PFSK-1 (cell line): ENCODE results near the gene MEGF11.

Experiments used
- POLR2AphosphoS5 ChIP-seq: IDR thresholded peaks from 2 replicates; pipeline ENCODE4 v1.6.1; 2012; ENCODE audit warnings: low read depth, mild to moderate bottlenecking, control low read depth, low read length, moderate library complexity
- REST ChIP-seq, 2 experiments: IDR thresholded peaks; 2 replicates each; pipeline versions ENCODE4 v1.6.1 to v1.8.0; 2011 to 2012; ENCODE audit warnings: low read depth in 2 of 2, low read length in 2 of 2, control low read depth in 1 of 2, inconsistent platforms in 1 of 2, mild to moderate bottlenecking in 1 of 2, moderate library complexity in 1 of 2; ENCODE audit not compliant: insufficient read depth in 1 of 2

GRCh38 chr15:66170716-66171115 lies 82.8 kb downstream of the MEGF11 start:
- TF ChIP-seq REST (IDR thresholded peaks at IDR 0.05; ENCODE audit: insufficient read depth in 1 of 2, low read depth in 2 of 2, low read length in 2 of 2) (no peak), POLR2AphosphoS5 (no peak)
